ENCODE data around the gene SF1. TPM values are rescaled to one million over a fixed set of nuclear protein-coding genes. Genes with fewer than 3 reads are reported as not detected.

SF1 gene
- total and polyA plus RNA-seq, 4 donors: 76.2 to 213 (median 147) TPM

DNA sequence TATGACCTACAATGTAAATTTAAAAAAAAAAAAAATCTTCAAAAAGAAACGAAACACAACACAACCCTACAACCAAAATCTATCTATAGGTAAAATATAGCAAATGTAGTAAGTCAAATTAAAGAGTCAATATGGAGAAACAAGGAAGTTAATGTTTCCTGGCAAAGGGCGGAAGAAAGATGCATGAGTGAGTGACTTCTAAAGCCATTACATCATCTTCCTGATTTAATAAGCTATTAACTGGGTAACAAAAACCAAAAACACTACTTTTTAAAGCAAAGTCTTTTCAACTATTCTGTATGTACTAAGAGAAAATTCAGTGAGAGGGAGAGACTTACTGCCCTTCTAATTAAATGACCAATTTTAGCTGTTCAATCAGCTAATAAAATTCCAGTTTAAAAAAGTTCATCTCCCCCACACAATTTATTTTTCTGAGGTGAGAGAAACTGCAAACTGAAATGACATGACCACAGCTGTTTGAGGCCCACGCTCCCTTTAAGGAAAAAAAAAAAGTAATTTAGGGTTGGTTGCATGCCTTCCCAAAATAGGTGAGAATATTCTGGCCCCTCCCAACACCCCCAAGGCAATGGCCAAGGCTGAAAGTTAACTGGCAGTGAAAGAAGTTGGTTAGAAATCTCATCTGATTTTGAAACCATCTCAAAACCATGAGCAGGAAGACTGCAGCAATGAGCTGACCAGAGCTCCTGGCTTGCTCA is 5.9 kb downstream of the SF1 start:
- H3K9me3 ChIP-seq (ENCODE audit: control insufficient read depth in 4 of 4, insufficient read depth in 3 of 4, low read length in 3 of 4): no peaks in the 10 kb centered on the region
- no peak for TF ChIP-seq CTCF (IDR thresholded peaks at IDR 0.05; ENCODE audit: control extremely low read depth, extremely low read depth)
- DNase-seq (no peak), ATAC-seq (ENCODE audit: insufficient read depth, low FRiP score) (no peak)
- peaks cover 4 to 27% (median 11%) of the 10 kb centered on the region in 5 donors for H3K4me1 ChIP-seq (ENCODE audit: control insufficient read depth in 5 of 5, insufficient read depth in 5 of 5, low read length in 5 of 5)
- H3K36me3 ChIP-seq (ENCODE audit: control insufficient read depth in 4 of 4, insufficient read depth in 4 of 4, low read length in 4 of 4): peaks cover 56 to 90% (median 79%) of the 10 kb centered on the region in 4 donors
- WGBS, 2 donors: 31 to 50% methylated on average over 3 of the region's 3 CpGs
- no peak overlapping the region for H3K9ac ChIP-seq (ENCODE audit: insufficient read depth in 1 of 2, low read length in 2 of 2)
- no peaks in the 10 kb centered on the region for H3K27me3 ChIP-seq (ENCODE audit: control insufficient read depth in 3 of 3, insufficient read depth in 3 of 3, low read length in 2 of 3)
- H3K27ac ChIP-seq (ENCODE audit: low read depth in 1 of 2, low read length in 1 of 2): no peak overlapping the region
- no peak overlapping the region for H3K4me3 ChIP-seq

- TF ChIP-seq CTCF (IDR thresholded peaks at IDR 0.05; ENCODE audit: control extremely low read depth, extremely low read depth): no peak
- H3K27ac ChIP-seq (ENCODE audit: low read depth in 1 of 2, low read length in 1 of 2): no peak overlapping the region
- H3K27me3 ChIP-seq (ENCODE audit: control insufficient read depth in 3 of 3, insufficient read depth in 3 of 3, low read length in 2 of 3): no peaks in the 10 kb centered on the region
- no peak overlapping the region for H3K4me3 ChIP-seq
- DNase-seq (no peak), ATAC-seq (ENCODE audit: insufficient read depth, low FRiP score) (no peak)
- H3K36me3 ChIP-seq (ENCODE audit: control insufficient read depth in 4 of 4, insufficient read depth in 4 of 4, low read length in 4 of 4): peaks cover 61 to 95% (median 84%) of the 10 kb centered on the region in 4 donors
- 57 to 76% methylated on average over 2 of the region's 2 CpGs for WGBS, 2 donors
- H3K9ac ChIP-seq (ENCODE audit: insufficient read depth in 1 of 2, low read length in 2 of 2): no peak overlapping the region
- H3K9me3 ChIP-seq (ENCODE audit: control insufficient read depth in 4 of 4, insufficient read depth in 3 of 4, low read length in 3 of 4): no peaks in the 10 kb centered on the region
- H3K4me1 ChIP-seq (ENCODE audit: control insufficient read depth in 5 of 5, insufficient read depth in 5 of 5, low read length in 5 of 5): peaks cover 4 to 25% (median 9%) of the 10 kb centered on the region in 5 donors
Observed at GRCh38 chr11:64771861-64772260, 6.5 kb downstream of the SF1 start.

- WGBS, 2 donors: 95% methylated on average over 12 of the region's 12 CpGs
- ATAC-seq (ENCODE audit: insufficient read depth, low FRiP score): no peak
Observed at GRCh38 chr11:64770120-64770519, 8.2 kb downstream of the SF1 start.

More at GRCh38 chr11:64770120-64770519, 8.2 kb downstream of the SF1 start:
- Histone ChIP-seq H3K27ac (ENCODE audit: low read depth in 1 of 2, low read length in 1 of 2) (no peak overlapping the region), H3K4me3 (no peak overlapping the region), H3K9ac (ENCODE audit: insufficient read depth in 1 of 2, low read length in 2 of 2) (no peak overlapping the region), H3K27me3 (ENCODE audit: control insufficient read depth in 3 of 3, insufficient read depth in 3 of 3, low read length in 2 of 3) (no peaks in the 10 kb centered on the region), H3K36me3 (ENCODE audit: control insufficient read depth in 4 of 4, insufficient read depth in 4 of 4, low read length in 4 of 4) (peaks cover 71 to 85% (median 81%) of the 10 kb centered on the region in 4 donors), H3K9me3 (ENCODE audit: control insufficient read depth in 4 of 4, insufficient read depth in 3 of 4, low read length in 3 of 4) (no peaks in the 10 kb centered on the region), H3K4me1 (ENCODE audit: control insufficient read depth in 5 of 5, insufficient read depth in 5 of 5, low read length in 5 of 5) (peaks cover 0 to 12% (median 0%) of the 10 kb centered on the region in 5 donors)
- no peak for DNase-seq
- TF ChIP-seq CTCF (IDR thresholded peaks at IDR 0.05; ENCODE audit: control extremely low read depth, extremely low read depth): no peak
